ENCODE results near the gene RIPPLY3. TPM values are rescaled to one million over a fixed set of nuclear protein-coding genes. Genes with fewer than 3 reads are reported as not detected.

Gene RIPPLY3
- total RNA-seq, 1 experiment from 2014 or later, result not detected

DNA sequence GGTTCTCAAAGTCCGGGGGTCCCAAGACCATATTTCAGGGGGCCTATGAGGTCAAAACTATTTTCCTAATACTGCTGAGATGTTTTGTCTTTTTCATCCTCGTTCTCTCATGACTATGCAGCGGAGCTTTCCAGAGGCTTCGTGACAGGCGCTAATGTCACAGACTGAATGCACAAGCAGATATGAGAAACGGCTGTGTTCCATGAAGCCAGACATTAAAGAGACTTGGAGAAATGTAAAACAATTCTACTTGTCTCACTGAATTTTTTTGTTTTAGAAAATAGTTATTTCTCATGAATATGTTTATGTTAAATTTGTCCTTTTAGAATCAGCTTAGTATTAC is 56.1 kb downstream of the RIPPLY3 start:
- Histone ChIP-seq H3K9ac (ENCODE audit: low read length) (no peak overlapping the region), H3K4me2 (ENCODE audit: low read length) (no peak overlapping the region), H3K79me2 (ENCODE audit: insufficient read depth, low read length) (no peaks in the 10 kb centered on the region), H3K4me1 (ENCODE audit: control insufficient read depth in 1 of 2, insufficient read depth in 2 of 2, low read length in 2 of 2) (peaks cover 12 to 15% of the 10 kb centered on the region in 2 experiments), H3K27me3 (ENCODE audit: insufficient read depth, low read length) (no peaks in the 10 kb centered on the region), H3K9me3 (ENCODE audit: control insufficient read depth in 1 of 2, insufficient read depth in 1 of 2, low read depth in 1 of 2, low read length in 2 of 2) (no peaks in the 10 kb centered on the region; a peak in 1 of 4 replicates), H3K4me3 (replicated peaks in 1 of 2; ENCODE audit: low read depth in 1 of 2, low read length in 2 of 2) (no peak overlapping the region), H3K36me3 (ENCODE audit: control insufficient read depth in 1 of 2, insufficient read depth in 2 of 2, low read length in 2 of 2) (no peaks in the 10 kb centered on the region), H3K27ac (ENCODE audit: low read depth, low read length) (no peak overlapping the region), H2AFZ (ENCODE audit: low read depth, low read length, poor library complexity, severe bottlenecking) (no peak overlapping the region), H4K20me1 (ENCODE audit: insufficient read depth) (no peaks in the 10 kb centered on the region), H3K9me2 (ENCODE audit: insufficient read depth) (no peaks in the 10 kb centered on the region)
- intact Hi-C loops (cut with micrococcal nuclease), result no loop called here
- DNase-seq (ENCODE audit: low read depth, low spot score), result no peak
- CTCF ChIA-PET, result no interaction called here
- TF ChIP-seq POLR2A (IDR thresholded peaks at IDR 0.05; ENCODE audit: borderline replicate concordance, extremely low read depth, insufficient read depth, insufficient read length) (no peak), ATF3 (IDR thresholded peaks at IDR 0.05) (no peak), POLR2AphosphoS5 (IDR thresholded peaks at IDR 0.05; ENCODE audit: low read depth, low read length) (no peak), FOSL1 (IDR thresholded peaks at IDR 0.05; ENCODE audit: low read depth) (no peak), SRF (IDR thresholded peaks at IDR 0.05; ENCODE audit: low read depth) (no peak), EGR1 (IDR thresholded peaks at IDR 0.05; ENCODE audit: low read depth) (no peak), JUND (IDR thresholded peaks at IDR 0.05) (no peak), CEBPB (IDR thresholded peaks at IDR 0.05; ENCODE audit: low read depth) (no peak), YY1 (IDR thresholded peaks at IDR 0.05; ENCODE audit: extremely low read depth, insufficient replicate concordance, low read depth, low read length) (no peak), ZFX (IDR thresholded peaks at IDR 0.05) (no peak)
- TF ChIP-seq, protein P1, sequence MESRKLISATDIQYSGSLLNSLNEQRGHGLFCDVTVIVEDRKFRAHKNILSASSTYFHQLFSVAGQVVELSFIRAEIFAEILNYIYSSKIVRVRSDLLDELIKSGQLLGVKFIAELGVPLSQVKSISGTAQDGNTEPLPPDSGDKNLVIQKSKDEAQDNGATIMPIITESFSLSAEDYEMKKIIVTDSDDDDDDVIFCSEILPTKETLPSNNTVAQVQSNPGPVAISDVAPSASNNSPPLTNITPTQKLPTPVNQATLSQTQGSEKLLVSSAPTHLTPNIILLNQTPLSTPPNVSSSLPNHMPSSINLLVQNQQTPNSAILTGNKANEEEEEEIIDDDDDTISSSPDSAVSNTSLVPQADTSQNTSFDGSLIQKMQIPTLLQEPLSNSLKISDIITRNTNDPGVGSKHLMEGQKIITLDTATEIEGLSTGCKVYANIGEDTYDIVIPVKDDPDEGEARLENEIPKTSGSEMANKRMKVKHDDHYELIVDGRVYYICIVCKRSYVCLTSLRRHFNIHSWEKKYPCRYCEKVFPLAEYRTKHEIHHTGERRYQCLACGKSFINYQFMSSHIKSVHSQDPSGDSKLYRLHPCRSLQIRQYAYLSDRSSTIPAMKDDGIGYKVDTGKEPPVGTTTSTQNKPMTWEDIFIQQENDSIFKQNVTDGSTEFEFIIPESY (IDR thresholded peaks at IDR 0.05; ENCODE audit: extremely low read depth, insufficient replicate concordance, low read length), result no peak
- BruUV-seq (replicated peaks), result no TSS peak
- RAD21 ChIA-PET (ENCODE audit: low non-redundant PET in 1 of 2, low total read pairs in 2 of 2, uncharacterized antibody in 2 of 2, unreplicated experiment in 2 of 2), result no interaction called here
- no peak for ATAC-seq
- POLR2A ChIA-PET, result no interaction called here

Measured in HCT116 (cell line).